Activated T-helper 9 cell treated with anti-CD3 and anti-CD28 coated beads, Interleukin-2, amount 50 U/mL, for 16 hours (primary cell): ENCODE results near the gene TRHDE.

Experiments used
- DNase-seq: peaks from one replicate; pipeline ENCODE4 v3.0.0-alpha.2; 2020; ENCODE audit warnings: low read depth

Gene TRHDE

GRCh38 chr12:72272091-72272661 lies at the start of gene TRHDE:
TSS of gene TRHDE (plus strand) at chr12:72272370. CDS start at chr12:72272644, 274 bp downstream.
- DNase-seq, result no peak

GRCh38 chr12:72226510-72226909 lies 45.7 kb upstream of the TRHDE start:
- DNase-seq, result no peak

GRCh38 chr12:72228424-72228823 lies 43.7 kb upstream of the TRHDE start:
- no peak for DNase-seq

- DNase-seq, result no peak
Measured at GRCh38 chr12:72230589-72230988, 41.6 kb upstream of the TRHDE start.

GRCh38 chr12:72234886-72235285 lies 37.3 kb upstream of the TRHDE start:
- DNase-seq, result no peak

GRCh38 chr12:72236071-72236705 lies 36.0 kb upstream of the TRHDE start:
- no peak for DNase-seq

- no peak for DNase-seq
Measured at GRCh38 chr12:72241552-72241951, 30.6 kb upstream of the TRHDE start.

GRCh38 chr12:72242946-72243345 lies 29.2 kb upstream of the TRHDE start:
- no peak for DNase-seq

- DNase-seq, result no peak
Measured at GRCh38 chr12:72246370-72246769, 25.8 kb upstream of the TRHDE start.

GRCh38 chr12:72250346-72250745 lies 21.8 kb upstream of the TRHDE start:
- no peak for DNase-seq

- DNase-seq, result no peak
Measured at GRCh38 chr12:72256725-72257124, 15.4 kb upstream of the TRHDE start.

- DNase-seq, result no peak
Measured at GRCh38 chr12:72261885-72262284, 10.3 kb upstream of the TRHDE start.

- no peak for DNase-seq
Measured at GRCh38 chr12:72264548-72265175, 7.5 kb upstream of the TRHDE start.

GRCh38 chr12:72267974-72268373 lies 4.2 kb upstream of the TRHDE start:
- DNase-seq, result no peak

GRCh38 chr12:72268386-72268785 lies 3.8 kb upstream of the TRHDE start:
- DNase-seq, result no peak

- DNase-seq, result no peak
Measured at GRCh38 chr12:72269491-72269890, 2.7 kb upstream of the TRHDE start.

- DNase-seq, result no peak
Measured at GRCh38 chr12:72270246-72270645, 1.9 kb upstream of the TRHDE start.

- DNase-seq, result no peak
Measured at GRCh38 chr12:72270961-72271360, 1.2 kb upstream of the TRHDE start.

GRCh38 chr12:72271451-72272090 lies 599 bp upstream of the TRHDE start:
- no peak for DNase-seq

- DNase-seq, result no peak
Measured at GRCh38 chr12:72272731-72273498, 745 bp downstream of the TRHDE start.

GRCh38 chr12:72273499-72273837 lies 1.3 kb downstream of the TRHDE start:
- no peak for DNase-seq

- no peak for DNase-seq
Measured at GRCh38 chr12:72273851-72274351, 1.7 kb downstream of the TRHDE start.
